ENCODE results near the gene HOMER2. TPM values are rescaled to one million over a fixed set of nuclear protein-coding genes. Genes with fewer than 3 reads are reported as not detected.

Gene HOMER2
- total and polyA plus RNA-seq, 2 experiments from 2014 or later: 10.8 to 23.9 TPM

DNA sequence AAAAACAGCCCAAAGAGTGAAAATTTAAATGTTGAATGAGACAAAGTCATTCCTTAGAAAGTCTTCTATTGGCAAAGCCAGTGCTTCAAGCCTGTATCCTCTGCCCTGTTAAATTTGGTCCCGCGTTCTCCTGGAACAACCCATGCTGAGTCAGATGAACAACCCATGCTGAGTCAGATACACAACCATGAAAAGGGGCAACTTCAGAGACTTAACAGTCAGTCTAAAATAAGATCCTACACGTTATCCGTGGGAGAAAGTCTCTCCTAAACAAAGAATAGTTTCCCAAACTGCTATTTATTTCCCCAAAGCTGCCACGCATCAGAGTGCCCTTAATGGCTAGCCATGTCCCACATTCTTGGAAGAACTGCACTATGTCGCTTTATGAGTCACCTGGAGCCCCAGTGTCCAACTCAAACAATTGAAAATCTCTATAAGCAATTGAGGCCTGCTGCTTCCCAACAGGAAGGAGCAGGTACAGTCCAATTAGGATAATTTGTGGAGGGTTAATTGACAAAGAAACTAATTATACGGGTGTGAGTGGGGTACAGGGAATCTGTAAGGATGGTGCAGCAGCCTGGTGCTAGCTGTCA lies 77.0 kb downstream of the HOMER2 start:
- H3K4me3 Mint-ChIP-seq: no peak overlapping the region
- peaks cover 1% of the 10 kb centered on the region for H3K27me3 Mint-ChIP-seq (ENCODE audit: insufficient read depth, low read depth, poor library complexity)
- H3K27me3 ChIP-seq (ENCODE audit: insufficient read depth): no peaks in the 10 kb centered on the region
- no peaks in the 10 kb centered on the region for H4K20me1 ChIP-seq (replicated peaks; ENCODE audit: insufficient read depth)
- no peaks in the 10 kb centered on the region for H3K4me1 ChIP-seq (ENCODE audit: insufficient read depth)
- no peak overlapping the region for H2AFZ ChIP-seq
- H3K9me3 Mint-ChIP-seq: no peaks in the 10 kb centered on the region
- no peak overlapping the region; the same call in 1 of the 2 replicates for H3K27ac Mint-ChIP-seq
- H3K36me3 Mint-ChIP-seq (ENCODE audit: low read depth): no peaks in the 10 kb centered on the region; the same call in 2 of the 3 replicates
- H3K27ac ChIP-seq (ENCODE audit: low read depth): no peak overlapping the region
- ATAC-seq: no peak
- H3F3A ChIP-seq (replicated peaks; ENCODE audit: low read depth): no peaks in the 10 kb centered on the region
- no peaks in the 10 kb centered on the region for H3K36me3 ChIP-seq (ENCODE audit: insufficient read depth)
- no peaks in the 10 kb centered on the region for H3K9me2 ChIP-seq (ENCODE audit: insufficient read depth)
- no peak overlapping the region for H3K4me2 ChIP-seq
- TF ChIP-seq ZNF114 (CRISPR knock-in tag; IDR thresholded peaks at IDR 0.05) (no peak), JUNB (IDR thresholded peaks at IDR 0.05; ENCODE audit: unreplicated experiment) (no peak), ZNF462 (CRISPR knock-in tag; IDR thresholded peaks at IDR 0.05) (no peak), CREB1 (CRISPR knock-in tag; IDR thresholded peaks at IDR 0.05; ENCODE audit: low read depth) (no peak), EZH2 (IDR thresholded peaks at IDR 0.05; ENCODE audit: low read depth, unreplicated experiment) (no peak), STAT1 (IDR thresholded peaks at IDR 0.05; ENCODE audit: unreplicated experiment) (no peak), CTCF (conservative IDR thresholded peaks at IDR 0.05; ENCODE audit: low read depth in 2 of 2) (no peak), NANOG (IDR thresholded peaks at IDR 0.05; ENCODE audit: borderline replicate concordance) (no peak), POLR2AphosphoS5 (IDR thresholded peaks at IDR 0.05; ENCODE audit: low read depth) (no peak), ZNF331 (CRISPR knock-in tag; IDR thresholded peaks at IDR 0.05; ENCODE audit: low read depth) (no peak), ETS1 (IDR thresholded peaks at IDR 0.05) (no peak)
- TF ChIP-seq, protein P1, sequence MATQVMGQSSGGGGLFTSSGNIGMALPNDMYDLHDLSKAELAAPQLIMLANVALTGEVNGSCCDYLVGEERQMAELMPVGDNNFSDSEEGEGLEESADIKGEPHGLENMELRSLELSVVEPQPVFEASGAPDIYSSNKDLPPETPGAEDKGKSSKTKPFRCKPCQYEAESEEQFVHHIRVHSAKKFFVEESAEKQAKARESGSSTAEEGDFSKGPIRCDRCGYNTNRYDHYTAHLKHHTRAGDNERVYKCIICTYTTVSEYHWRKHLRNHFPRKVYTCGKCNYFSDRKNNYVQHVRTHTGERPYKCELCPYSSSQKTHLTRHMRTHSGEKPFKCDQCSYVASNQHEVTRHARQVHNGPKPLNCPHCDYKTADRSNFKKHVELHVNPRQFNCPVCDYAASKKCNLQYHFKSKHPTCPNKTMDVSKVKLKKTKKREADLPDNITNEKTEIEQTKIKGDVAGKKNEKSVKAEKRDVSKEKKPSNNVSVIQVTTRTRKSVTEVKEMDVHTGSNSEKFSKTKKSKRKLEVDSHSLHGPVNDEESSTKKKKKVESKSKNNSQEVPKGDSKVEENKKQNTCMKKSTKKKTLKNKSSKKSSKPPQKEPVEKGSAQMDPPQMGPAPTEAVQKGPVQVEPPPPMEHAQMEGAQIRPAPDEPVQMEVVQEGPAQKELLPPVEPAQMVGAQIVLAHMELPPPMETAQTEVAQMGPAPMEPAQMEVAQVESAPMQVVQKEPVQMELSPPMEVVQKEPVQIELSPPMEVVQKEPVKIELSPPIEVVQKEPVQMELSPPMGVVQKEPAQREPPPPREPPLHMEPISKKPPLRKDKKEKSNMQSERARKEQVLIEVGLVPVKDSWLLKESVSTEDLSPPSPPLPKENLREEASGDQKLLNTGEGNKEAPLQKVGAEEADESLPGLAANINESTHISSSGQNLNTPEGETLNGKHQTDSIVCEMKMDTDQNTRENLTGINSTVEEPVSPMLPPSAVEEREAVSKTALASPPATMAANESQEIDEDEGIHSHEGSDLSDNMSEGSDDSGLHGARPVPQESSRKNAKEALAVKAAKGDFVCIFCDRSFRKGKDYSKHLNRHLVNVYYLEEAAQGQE (IDR thresholded peaks at IDR 0.05; ENCODE audit: unreplicated experiment): no peak
- no peak for DNase-seq (ENCODE audit: low spot score)
- no peaks in the 10 kb centered on the region for H3K79me2 ChIP-seq (replicated peaks; ENCODE audit: insufficient read depth)
- no peak overlapping the region for H3K4me3 ChIP-seq
- peaks cover 2% of the 10 kb centered on the region for H3K4me1 Mint-ChIP-seq

All from GM23338 (cell line).